ENCODE results near the gene AP2A1.
A peak's percentile ranks its signal among the peaks of the same experiment; 100 is the strongest.

The AP2A1 gene

DNA sequence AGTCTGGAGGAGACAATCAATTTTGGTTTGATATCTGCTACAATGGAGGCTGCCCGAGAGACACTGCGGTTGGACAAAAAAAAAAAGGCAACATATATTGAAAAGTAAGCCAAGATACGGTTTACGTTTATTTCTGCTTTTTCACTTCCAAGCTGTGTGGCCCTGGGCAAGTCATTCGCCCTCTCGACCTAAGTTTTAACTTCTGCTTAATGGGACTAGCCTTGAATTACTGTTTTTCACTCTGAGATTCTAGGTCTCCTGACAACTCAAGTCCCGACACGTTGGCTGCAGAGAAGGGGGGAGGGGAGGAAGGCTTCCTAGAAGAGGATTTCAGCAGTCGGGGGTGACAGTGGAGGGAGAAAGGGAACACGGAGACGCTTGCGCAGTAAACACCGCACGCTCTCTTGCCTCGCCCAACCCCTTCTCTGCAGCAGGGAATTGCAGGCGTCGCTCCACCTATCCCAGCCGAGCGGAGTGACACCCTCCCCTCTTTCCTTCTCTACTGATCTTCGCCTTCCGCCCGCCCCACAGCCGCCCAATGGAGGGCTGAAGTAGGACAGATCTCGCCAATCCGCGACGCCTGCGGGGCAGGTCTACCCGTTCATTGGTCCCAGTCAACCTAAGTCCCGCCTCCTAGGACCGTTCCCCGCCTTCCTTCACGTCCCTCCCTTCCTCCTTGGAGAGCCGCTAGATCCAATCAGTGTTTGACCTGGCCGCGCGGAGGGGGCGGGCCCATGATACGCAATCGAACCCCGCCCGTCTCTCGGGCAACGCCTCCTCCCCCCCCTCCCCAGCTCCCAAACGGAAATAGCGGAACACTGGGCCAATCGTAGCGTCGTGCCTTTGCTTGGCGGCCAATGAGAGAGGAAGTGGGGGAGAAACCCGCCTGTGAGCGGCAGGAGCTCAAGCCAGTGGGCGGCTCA lies 533 bp upstream of the AP2A1 start:
- DNase-seq: peak; percentile 100

DNA sequence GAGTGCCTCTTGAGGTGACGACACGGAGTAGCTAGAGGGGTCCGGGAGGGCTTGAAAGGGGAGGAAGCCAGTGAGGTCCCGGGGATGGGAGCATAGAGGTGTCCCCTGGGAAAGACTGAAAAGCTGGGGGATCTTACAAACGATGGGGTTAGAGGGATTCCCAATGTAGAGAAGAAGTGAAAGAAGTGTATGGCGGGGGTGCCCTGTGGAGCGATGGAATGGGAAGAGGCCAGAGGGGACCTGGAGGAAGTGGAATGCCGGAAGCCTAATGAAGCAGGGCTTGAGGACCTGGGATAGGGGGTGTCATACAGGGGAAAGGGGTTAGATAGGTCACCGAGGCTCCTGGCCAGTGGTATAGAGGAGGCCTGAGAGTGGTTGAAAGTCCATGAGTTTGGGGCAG lies 580 bp downstream of the AP2A1 start:
- no peak for DNase-seq

DNA sequence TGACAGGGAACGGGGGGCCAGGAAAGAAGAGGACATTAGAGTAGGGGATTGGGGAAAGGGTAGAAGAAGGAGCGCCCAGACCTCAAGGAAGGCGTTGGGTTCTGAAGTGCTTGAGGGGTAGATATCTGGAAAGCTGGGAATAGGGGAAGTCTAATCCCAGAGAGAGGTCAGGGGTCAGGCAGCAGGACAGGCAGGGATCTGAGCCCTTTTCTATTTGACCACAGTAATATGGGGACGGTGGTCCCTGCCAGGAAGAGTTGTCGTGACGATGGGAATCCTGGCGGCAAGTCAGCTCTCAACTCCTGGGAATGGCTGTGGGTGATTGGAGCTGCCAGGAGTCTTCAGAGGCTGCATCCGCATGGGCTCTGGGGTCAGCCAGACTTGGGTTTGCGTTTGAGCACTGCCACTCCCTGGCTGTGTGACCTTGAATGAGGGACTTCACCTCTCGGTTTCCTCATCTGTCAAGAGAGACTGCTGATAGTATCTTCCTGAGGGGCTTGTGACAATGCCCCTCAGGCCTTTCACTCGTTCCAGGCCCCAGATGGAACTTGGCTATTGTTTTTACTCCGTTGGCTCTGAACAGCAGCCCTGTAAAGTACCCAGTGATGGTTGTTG lies 1.3 kb downstream of the AP2A1 start:
- DNase-seq: no peak

DNA sequence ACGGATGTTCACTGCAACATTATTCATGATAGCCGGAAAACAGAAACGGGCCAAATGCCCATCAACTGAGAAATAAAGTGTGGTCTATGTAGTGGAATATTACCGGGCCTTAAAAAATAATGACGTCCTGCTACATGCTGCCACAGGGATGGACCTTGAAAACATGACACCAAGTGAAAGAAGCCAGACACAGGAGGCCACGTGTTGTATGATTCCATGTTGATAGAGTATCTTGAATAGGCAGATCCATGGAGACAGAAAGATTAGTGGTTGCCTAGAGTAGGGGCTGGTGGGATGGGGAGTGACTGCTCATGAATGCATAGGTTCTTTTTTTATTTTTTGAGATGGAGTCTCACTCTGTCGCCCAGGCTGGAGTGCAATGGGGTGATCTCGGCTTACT lies 3.7 kb downstream of the AP2A1 start:
- DNase-seq: no peak

DNA sequence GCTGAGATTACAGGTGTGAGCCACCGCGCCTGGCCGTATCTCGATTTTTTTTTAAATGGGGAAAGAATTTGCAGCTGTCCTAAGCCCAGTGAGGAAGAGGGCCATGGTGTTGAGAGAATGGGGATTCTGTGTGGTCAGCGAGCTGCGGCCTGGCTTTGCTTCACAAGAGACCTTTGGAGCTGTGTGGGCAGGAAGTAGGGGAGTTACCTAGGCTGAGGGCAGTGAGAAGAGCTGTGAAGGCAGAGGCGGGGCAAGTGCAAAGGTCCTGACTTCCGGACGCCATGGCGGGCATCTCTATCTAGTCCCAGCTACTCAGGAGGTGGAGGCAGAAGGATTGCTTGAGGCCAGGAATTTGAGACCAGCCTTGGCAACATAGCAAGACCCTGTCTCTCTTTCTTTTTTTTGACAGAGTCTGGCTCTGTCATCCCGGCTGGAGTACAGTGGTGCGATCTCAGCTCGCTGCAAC lies 4.9 kb downstream of the AP2A1 start:
- no peak for DNase-seq

DNA sequence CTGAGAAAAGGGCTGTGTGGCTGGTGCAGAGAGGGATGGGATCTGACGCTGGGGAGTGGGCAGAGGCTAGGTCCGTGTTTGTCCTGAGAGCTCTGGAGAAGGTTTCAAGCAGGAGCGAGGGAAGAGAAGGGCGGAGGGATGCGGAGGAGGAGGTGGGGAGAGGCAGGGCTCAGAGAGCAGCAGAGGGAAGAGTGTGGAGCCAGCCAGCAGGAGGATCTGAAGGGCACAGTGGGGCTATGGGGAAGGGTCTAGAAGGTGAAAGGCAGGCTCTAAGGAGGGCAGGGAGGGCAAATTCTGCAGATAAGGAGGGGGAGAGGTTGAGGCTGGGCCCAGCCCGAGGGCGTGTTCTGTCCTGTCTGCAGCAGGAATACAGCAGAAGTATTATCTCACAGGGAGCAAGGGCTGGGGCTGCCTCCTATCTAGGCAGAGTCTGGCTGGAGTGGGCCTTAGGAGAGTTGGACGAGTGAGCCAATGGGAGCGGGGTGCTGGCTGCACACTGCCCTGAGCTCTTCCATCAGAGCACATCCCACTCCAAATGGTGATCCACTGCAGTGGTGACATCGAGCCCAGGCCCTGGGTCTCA lies 6.1 kb downstream of the AP2A1 start:
- DNase-seq: no peak

DNA sequence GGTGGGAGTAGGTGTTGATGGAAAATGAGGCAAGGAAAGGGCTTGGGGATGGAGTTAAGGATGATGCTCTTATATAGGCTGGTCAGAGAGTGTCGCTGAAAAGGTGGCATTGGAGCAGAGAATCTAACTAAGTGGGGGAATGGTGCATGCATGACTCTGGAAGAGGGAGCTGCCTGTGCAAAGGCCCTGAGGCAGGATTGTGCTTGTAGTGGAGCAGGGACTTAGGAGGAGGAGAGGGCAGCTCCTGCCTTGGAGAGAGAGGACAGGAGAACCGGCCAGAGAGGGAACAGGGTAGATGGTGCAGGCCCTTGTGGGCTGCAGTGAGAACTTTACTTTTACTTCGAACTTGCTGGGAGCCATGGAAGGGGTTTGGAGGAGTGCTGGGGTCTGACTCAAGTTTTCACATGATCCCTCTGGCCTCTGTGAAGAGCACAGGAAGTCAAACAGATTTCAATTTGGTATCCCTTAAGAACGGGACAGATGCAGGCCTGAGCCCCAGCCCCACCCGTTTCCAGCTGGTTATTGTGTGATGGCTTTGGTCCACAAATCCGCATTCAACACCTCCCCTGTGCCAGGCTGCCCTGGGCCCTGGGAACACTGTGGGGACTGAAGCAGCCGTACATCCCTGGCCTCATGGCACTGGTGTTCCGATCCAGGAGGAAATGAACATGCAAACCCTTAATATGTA lies 7.0 kb downstream of the AP2A1 start:
- no peak for DNase-seq

DNA sequence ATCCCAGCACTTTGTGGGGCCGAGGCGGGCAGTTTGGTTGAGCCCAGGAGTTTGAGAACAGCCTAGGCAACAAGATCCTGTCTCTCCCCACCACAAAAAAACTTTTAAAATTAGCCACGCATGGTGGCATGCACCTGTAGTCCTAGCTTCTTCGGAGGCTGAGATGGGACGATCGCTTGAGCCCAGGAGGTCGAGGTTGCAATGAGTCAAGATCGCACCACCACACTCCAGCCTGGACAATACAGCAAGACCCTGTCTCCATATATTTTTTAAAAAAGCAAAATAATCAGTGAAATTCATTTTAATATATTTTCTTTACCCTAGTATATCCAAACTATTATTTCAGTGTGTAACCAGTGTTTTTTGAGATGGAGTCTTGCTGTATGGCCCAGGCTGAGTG lies 8.2 kb downstream of the AP2A1 start:
- DNase-seq: no peak

DNA sequence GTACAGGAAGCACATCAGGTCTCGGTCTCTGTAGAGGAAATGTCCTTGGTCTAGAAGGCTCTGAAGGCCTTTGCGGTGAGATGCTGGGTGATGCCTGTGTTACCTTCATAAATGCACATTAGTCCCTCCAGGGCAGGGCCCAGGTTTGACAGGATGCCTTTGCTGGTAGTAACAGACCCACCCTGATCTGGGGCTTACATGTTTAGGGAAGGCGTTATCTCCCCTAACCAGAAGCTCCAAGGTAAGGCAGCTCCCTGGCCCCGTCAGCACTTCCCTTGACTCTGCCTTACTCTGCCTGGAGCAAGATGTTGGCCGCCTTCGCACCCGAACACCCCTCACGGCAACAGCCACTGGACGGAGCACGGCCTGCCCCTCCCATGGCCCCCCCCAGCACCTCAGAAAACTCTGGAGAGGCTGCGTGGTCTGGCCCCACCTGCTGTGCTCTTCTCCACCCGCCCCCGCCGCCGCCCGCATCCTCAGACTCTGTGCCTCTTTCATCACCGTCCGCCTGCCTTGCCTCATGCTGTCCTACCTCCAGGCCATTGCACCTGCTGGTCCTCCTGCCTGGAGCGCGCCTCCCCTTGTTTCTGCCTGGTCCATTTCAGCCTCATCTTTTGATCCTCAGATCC lies 9.1 kb downstream of the AP2A1 start:
- DNase-seq: no peak

DNA sequence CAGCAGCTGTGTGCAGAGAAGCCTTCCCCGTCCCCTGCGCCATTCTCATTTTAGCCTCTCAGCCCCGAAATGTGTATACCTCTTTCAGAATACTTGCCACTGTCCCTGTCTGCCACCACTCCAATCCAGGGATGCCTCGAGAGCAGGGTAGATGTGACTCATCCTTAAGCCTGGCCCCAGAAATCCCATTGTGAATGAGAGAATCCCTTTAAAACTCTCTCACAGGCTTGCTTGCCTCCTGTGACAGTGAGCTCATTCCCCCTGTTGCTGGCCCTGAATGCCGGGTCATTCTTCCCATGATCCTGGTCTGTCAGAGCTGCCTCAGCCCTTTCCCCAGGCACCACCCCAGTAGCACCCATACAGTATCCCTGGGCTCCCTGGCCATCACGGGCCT lies 9.6 kb downstream of the AP2A1 start:
- no peak for DNase-seq

DNA sequence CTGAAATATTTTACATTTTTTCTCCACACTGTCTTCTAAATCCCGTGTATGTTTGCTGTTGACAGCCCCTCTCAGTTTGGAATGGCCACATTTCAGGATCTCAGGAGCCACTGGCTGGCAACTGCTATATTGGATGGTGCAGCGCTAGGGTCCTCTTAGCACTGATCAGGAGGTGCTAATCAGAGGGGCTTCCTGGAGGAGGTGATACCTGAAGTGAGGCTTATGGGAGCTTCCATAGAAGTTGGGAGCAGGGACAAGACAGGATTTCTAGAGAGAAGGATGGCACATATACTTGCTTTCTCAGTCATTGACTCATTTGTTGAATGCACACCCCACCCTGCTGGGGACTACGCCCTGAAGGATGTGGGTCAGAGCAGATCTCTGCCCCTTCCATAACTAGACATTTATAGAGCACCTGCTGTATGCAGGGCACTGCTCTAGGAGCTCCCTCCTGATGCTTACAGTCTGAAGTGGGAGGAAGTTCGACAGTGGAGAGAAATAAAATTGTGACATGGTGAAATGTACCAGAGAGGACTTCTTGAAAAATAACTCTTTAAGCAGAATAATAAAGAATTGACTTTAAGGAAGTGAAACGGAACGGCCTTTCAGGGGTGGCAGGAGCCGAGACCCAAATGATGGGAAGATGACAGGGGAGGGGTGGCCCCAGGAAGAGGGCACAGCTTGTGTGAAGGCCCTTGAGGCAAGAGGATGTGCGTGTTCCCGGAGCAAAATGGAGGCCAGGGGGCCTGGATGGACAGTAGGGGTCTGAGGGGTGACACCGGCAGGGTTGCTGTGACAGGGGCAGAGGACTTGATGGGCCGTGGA lies 13.1 kb downstream of the AP2A1 start:
- no peak for DNase-seq

DNA sequence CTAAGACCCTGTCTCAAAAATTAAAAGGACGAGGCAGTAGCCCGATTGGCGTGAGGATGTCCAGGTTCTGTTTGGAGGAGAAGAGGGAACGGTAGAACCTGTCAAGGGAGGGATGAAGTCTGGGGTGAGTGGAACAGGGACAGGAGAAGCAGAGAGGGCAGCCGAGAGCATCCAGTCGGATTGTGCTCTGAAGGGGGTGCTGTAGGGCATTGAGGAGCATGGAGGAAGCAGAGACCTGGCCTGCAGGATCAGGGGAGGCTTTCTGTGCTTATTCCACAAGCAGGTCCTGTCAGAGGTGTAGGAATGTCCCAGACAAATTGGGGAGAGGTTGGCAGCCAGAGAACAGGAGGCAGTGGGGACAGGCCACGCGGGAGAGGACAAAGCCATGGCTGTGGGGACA lies 14.1 kb downstream of the AP2A1 start:
- DNase-seq: no peak

DNA sequence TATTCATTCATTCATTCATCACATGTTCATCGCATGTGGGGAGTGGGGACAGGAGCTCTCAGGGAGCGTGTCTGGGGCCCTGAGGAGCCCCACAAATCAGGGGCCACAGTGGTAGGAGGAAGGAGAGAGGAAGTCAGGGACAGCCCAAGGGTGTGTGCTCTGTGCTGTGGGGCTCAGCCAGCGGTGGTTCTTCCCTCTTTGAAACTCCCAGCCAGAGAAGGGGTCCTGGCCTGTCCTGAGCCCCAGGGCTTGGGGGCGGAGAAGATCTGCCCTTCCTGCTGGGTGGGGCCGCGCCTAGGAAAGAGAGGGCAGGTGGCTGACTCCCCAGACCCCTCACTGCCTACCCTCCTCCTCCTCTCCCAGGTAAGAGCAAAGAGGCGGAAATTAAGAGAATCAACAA lies 14.6 kb downstream of the AP2A1 start:
- no peak for DNase-seq

DNA sequence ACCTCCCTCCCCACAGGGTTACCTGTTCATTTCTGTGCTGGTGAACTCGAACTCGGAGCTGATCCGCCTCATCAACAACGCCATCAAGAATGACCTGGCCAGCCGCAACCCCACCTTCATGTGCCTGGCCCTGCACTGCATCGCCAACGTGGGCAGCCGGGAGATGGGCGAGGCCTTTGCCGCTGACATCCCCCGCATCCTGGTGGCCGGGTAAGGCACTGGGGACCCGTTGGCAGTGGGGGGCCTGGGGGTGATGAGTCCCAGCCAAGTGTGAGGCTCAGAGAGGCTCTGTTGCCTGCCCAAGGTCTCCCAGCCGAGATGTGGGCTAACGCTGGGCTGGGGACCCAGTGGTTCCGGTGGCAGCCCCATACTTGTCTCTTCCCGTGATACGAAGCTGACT lies 15.7 kb downstream of the AP2A1 start:
- no peak for DNase-seq

DNA sequence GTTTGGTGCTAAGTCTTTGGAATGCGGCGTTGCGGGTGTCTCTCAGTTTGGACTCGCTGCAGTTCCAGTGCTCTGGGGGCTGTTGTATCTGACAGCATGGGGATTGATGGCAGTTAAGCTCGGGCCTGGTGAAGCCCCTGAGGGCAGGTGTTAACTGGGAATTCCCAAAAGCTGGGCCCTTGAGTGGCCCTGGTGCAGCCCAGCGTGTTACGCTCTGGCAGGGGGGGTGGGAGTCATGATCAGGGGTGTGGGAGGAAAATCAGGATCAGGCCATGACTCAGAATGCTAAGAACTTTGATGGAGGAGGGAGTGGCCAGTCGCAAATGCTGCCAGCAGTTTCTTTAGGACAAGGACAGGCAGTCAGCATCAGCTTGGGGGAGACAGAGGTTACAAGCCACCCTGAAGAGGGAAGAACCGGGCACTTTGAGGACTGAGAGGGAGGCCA lies 19.6 kb downstream of the AP2A1 start:
- DNase-seq: peak; percentile 27

DNA sequence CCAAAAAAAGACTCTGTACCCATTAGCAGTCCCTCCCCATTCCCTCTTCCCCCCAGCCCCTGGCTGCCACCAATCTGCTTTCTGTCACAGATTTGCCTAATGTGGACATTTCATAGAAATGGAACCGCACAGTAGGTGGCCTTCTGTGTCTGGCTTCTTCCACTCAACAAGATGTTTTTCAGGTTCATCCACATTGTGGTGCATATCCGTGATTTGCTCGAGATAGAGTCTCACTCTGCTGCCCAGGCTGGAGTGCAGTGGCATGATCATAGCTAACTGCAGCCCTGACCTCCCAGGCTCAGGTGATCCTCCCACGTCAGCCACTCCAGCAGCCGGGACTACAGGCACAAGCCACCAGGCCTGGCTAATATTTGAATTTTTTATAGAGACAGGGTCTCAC lies 20.9 kb downstream of the AP2A1 start:
- DNase-seq: no peak

DNA sequence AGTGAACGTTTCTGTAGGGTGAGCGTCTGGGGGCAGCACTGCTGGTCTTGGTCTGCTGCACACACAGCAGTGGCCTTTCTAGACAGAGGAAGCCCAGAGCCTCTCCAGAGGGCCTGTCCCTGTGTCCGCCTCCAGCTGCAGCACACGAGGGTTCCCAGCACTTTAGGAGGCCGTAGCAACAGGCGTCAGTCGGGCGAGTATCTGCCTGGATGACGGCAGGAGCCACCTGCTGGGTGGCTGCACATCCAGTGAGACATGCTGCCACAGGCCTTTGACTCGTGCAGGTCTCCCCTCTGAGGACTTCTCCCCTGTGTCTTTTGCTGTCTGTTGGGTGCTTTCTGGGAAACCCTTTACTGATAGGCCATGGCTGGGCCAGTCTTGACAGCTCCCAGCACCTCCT lies 22.1 kb downstream of the AP2A1 start:
- DNase-seq: no peak

DNA sequence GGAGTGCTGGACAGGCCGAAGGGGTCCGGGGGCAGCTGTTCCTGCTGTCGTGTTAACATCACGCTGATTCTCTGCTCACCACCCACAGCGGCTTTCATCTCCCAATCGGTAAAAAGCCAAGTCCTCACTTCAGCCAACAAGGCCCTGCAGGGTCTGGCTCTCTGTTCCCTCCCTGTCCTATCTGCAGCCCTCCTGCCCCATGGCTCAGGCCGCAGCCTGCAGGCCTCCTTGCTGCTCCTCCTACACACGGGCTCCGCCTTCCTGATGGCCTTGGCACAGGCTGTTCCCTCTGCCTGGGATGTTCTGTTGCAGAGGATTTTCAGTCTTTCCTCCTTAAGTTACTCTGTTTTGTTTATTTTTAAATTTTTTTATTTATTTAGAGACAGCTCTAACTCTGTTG lies 24.1 kb downstream of the AP2A1 start:
- DNase-seq: no peak

DNA sequence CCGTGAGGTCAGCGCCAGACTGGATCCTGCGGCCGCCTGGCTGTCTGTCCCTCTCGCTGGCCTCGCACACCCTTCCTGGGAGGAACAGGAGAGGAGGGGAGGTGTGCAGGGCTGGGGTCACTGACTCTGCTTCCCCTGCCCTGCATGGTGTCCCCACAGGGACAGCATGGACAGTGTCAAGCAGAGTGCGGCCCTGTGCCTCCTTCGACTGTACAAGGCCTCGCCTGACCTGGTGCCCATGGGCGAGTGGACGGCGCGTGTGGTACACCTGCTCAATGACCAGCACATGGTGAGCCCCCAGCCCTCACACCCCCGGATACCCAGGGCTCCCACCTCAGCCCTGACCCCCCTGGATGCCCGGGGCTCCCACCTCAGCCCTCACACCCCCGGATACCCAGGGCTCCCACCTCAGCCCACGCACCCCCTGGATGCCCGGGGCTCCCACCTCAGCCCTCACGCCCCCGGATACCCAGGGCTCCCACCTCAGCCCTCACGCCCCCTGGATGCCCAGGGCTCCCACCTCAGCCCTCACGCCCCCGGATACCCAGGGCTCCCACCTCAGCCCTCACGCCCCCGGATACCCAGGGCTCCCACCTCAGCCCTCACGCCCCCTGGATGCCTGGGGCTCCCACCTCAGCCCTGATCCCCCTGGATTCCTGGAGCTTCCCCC lies 25.1 kb downstream of the AP2A1 start:
- DNase-seq: no peak

DNA sequence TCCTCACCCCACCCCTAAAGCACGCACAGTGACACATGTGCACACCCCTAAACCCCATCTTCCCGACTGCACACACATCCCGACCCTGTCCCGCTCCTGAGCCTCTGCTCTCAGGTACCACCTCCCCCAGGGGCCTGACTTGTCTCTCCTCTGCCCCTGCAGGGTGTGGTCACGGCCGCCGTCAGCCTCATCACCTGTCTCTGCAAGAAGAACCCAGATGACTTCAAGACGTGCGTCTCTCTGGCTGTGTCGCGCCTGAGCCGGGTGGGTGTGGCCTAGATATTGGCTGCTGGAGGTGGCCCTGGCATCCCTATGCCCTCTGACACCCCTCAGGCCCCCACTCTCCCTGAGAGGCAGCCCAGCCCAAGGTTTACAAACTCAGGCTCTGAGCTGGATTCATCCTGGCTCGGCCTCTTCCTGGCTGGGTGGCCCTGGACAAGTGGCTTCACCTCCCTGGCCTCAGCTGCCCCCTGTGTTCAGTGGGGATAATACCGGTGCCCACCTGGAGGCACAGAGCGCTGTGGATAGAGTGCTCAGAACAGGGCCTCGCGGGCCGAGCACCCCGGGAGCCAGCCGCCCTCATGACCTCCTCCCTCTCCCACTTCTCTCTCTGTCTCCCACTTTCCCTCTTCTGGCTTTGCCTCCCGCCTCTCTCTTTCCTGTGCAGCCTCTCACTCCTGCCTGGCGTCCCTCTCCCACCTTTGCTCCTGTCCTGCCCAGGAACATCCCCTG lies 26.2 kb downstream of the AP2A1 start:
- no peak for DNase-seq

DNA sequence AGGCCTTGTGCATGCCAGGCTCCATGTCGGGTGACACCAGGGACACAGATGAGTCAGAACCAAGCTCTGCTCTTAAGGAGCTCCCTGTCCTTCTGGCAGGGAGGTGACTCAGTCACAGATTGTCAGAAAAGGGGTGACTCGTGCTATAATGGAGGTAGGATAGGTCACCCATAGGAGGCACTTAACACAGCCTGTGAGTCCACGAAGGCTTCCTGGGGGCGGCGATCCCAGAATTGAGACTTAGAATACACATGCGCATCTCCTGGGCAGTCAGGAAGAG lies 26.7 kb downstream of the AP2A1 start:
- DNase-seq: peak; percentile 79

Data from fibroblast of skin of back (primary cell).